K562 (cell line): ENCODE data around the gene SLC16A10.

Experiments
- BRF1 ChIP-seq: IDR thresholded peaks from 3 replicates; pipeline ENCODE4 v1.6.1; 2011; ENCODE audit warnings: borderline replicate concordance, mild to moderate bottlenecking; ENCODE audit not compliant: insufficient read length; ENCODE audit errors: extremely low read depth
- CHD4 ChIP-seq: fragments of 200-600 bp; sonication (generic); IDR thresholded peaks from 3 replicates; pipeline ENCODE4 v1.6.1; 2012; ENCODE audit warnings: low read depth, mild to moderate bottlenecking, mixed read lengths, low read length, inconsistent platforms; ENCODE audit not compliant: insufficient read depth, insufficient replicate concordance, poor library complexity, severe bottlenecking
- EZH2 ChIP-seq: IDR thresholded peaks from 2 replicates; pipeline ENCODE4 v1.6.1; 2012; ENCODE audit warnings: low read depth, mild to moderate bottlenecking, inconsistent platforms, low read length, borderline replicate concordance
- GABPA ChIP-seq: fragments of 200-800 bp; sonication (Bioruptor generic); conservative IDR thresholded peaks from 2 replicates; pipeline ENCODE4 v1.6.1; 2016; ENCODE audit warnings: low read depth, missing genetic modification characterization, missing compliant biosample characterization
- HDAC3 ChIP-seq: fragments of 450-650 bp; IDR thresholded peaks from 2 replicates; pipeline ENCODE4 v1.6.1; 2018; ENCODE audit warnings: borderline replicate concordance, mild to moderate bottlenecking, moderate library complexity; ENCODE audit not compliant: partially characterized antibody
- NFXL1 ChIP-seq: fragments of 450-650 bp; formaldehyde crosslinking; IDR thresholded peaks from 2 replicates; pipeline ENCODE4 v1.4.0; 2021; ENCODE audit warnings: mild to moderate bottlenecking
- POLR2A ChIP-seq: fragments of 450-650 bp; conservative IDR thresholded peaks from 2 replicates; pipeline ENCODE4 v1.6.1; 2016
- RBM17 ChIP-seq: fragments of 200-400 bp; formaldehyde crosslinking; IDR thresholded peaks from 2 replicates; pipeline ENCODE4 v1.6.1; 2017; ENCODE audit warnings: low read depth, mild to moderate bottlenecking, low read length, borderline replicate concordance
- ZFX ChIP-seq: sonication (generic); formaldehyde crosslinking; IDR thresholded peaks from 2 replicates; pipeline ENCODE4 v1.8.0; 2022; ENCODE audit warnings: mild to moderate bottlenecking, missing genetic modification reagents, moderate library complexity
- ZNF274 ChIP-seq: IDR thresholded peaks from 2 replicates; pipeline ENCODE4 v1.6.1; 2011; ENCODE audit warnings: low read depth, mild to moderate bottlenecking, low read length, moderate library complexity, borderline replicate concordance
- TF ChIP-seq, protein P1 (sequence below), 3 experiments: IDR thresholded peaks in 2 of 3; conservative IDR thresholded peaks in 1 of 3; 2 replicates each; pipeline ENCODE4 v1.5.1; 2011 to 2012; ENCODE audit warnings: low read length in 3 of 3, mild to moderate bottlenecking in 3 of 3, control low read depth in 2 of 3, improper control_type of control experiment in 1 of 3, inconsistent platforms in 1 of 3, low read depth in 1 of 3, mixed read lengths in 1 of 3, moderate library complexity in 1 of 3; ENCODE audit not compliant: insufficient read depth in 2 of 3
- TF ChIP-seq, protein P2 (sequence below): sonication (generic); formaldehyde crosslinking; IDR thresholded peaks from 2 replicates; pipeline ENCODE4 v1.9.0; 2022; ENCODE audit warnings: mild to moderate bottlenecking, missing genetic modification reagents

DNA sequence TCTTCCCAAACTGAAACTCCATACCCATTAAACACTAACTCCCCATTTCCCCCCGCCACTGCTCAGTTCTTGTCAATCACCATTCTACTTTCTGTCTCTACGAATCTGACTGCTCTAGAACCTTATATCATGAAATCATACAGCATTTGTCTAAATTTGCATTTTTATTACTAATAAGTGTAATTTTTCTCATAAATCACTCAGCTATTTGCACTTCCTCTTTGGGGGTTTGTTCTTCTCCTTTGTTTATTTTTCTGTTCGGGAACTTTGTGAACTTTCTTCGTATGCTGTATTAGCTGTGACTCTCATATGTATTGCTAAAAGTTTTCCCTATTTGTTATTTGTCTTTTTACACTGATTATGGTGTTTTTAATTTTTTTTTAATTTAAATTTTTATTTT, 152.2 kb downstream of the SLC16A10 start:
- TF ChIP-seq, protein P1, sequence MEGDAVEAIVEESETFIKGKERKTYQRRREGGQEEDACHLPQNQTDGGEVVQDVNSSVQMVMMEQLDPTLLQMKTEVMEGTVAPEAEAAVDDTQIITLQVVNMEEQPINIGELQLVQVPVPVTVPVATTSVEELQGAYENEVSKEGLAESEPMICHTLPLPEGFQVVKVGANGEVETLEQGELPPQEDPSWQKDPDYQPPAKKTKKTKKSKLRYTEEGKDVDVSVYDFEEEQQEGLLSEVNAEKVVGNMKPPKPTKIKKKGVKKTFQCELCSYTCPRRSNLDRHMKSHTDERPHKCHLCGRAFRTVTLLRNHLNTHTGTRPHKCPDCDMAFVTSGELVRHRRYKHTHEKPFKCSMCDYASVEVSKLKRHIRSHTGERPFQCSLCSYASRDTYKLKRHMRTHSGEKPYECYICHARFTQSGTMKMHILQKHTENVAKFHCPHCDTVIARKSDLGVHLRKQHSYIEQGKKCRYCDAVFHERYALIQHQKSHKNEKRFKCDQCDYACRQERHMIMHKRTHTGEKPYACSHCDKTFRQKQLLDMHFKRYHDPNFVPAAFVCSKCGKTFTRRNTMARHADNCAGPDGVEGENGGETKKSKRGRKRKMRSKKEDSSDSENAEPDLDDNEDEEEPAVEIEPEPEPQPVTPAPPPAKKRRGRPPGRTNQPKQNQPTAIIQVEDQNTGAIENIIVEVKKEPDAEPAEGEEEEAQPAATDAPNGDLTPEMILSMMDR (IDR thresholded peaks at IDR 0.05 in 2 of 3, conservative IDR thresholded peaks at IDR 0.05 in 1 of 3; ENCODE audit: insufficient read depth in 2 of 3, low read depth in 1 of 3, low read length in 3 of 3), result no peak
- no peak for TF ChIP-seq POLR2A
- no peak for TF ChIP-seq RBM17
- TF ChIP-seq BRF1, result no peak
- TF ChIP-seq HDAC3, result no peak
- TF ChIP-seq ZFX (CRISPR knock-in tag), result no peak
- TF ChIP-seq, protein P2, sequence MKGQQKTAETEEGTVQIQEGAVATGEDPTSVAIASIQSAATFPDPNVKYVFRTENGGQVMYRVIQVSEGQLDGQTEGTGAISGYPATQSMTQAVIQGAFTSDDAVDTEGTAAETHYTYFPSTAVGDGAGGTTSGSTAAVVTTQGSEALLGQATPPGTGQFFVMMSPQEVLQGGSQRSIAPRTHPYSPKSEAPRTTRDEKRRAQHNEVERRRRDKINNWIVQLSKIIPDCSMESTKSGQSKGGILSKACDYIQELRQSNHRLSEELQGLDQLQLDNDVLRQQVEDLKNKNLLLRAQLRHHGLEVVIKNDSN (CRISPR knock-in tag), result no peak
- no peak for TF ChIP-seq GABPA
- no peak for TF ChIP-seq EZH2
- TF ChIP-seq ZNF274, result no peak
- TF ChIP-seq CHD4, result no peak
- no peak for TF ChIP-seq NFXL1 (CRISPR knock-in tag)
